Measurements from ENCODE around the gene ATF7IP2.
"Not testable (repeated sequence)": the region's sequence is repeated elsewhere in the genome, so short reads cannot be mapped to it uniquely, and the experiment has no call there.

ATF7IP2 gene, protein sequence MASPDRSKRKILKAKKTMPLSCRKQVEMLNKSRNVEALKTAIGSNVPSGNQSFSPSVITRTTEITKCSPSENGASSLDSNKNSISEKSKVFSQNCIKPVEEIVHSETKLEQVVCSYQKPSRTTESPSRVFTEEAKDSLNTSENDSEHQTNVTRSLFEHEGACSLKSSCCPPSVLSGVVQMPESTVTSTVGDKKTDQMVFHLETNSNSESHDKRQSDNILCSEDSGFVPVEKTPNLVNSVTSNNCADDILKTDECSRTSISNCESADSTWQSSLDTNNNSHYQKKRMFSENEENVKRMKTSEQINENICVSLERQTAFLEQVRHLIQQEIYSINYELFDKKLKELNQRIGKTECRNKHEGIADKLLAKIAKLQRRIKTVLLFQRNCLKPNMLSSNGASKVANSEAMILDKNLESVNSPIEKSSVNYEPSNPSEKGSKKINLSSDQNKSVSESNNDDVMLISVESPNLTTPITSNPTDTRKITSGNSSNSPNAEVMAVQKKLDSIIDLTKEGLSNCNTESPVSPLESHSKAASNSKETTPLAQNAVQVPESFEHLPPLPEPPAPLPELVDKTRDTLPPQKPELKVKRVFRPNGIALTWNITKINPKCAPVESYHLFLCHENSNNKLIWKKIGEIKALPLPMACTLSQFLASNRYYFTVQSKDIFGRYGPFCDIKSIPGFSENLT

DNA sequence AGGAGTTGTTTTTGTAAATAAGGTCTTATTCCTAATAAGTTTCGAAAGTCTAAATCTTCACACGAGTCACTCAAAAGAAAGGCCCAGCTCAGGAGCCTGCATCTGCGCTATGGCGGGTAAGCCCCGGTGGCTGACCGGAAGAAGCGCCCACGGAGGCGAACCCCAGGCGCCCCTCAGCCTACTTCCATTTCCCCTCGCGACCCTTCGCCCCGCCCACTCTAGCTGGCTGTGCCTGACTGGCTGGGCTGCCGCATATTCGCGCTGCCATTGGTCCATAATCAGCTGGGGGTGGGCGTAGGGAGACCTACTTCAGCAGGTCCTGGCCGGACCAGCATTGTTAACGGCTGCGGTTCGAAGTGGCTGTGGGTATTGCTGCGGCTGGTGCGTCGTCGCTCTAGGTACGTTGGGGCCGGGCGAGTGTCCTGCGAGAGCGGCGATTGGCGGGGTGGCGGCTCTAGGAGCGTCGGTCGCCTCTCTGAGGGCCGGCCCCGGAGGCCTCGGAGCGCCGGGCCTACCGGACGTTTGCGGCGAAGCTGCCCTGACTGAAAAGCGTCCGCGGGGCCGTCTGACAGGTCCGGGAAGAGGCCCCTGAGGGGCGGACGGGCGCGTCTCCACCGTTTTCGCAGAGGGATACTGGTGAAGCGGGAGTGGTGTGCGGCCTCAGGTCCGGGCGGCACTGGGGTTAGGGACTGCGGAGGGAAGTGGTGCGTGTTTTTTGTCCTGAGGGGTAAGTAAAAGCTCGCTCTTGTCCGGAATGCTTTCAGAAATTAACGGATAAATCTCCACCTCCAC, at the start of gene ATF7IP2:
TSS of gene ATF7IP2 (plus strand) at position 337 of the 792 bp plus-strand sequence. CDS start 44,560 bp downstream, outside the sequence.
- peak; percentile 23 for DNase-seq

DNA sequence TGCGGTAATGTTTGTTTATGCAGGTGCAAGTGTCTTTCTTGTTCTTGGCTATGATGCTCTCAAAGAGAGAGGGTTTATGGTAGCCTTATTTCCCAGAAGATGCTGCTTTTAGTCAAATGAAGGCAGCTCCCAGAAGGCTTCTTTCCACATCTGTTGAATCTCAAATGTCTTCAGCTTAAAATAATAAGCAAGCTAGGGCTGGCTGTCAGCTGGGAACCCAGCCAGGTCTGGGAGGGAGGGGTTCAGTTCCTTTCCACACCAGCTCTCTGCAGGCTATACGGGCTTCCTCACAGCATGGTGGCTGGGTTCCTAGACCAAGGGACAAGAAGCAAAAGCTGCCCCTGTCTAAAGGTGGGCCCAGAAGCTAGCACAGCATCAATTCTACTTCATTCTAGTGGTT, 47.4 kb upstream of the ATF7IP2 start:
- no peak for DNase-seq

DNA sequence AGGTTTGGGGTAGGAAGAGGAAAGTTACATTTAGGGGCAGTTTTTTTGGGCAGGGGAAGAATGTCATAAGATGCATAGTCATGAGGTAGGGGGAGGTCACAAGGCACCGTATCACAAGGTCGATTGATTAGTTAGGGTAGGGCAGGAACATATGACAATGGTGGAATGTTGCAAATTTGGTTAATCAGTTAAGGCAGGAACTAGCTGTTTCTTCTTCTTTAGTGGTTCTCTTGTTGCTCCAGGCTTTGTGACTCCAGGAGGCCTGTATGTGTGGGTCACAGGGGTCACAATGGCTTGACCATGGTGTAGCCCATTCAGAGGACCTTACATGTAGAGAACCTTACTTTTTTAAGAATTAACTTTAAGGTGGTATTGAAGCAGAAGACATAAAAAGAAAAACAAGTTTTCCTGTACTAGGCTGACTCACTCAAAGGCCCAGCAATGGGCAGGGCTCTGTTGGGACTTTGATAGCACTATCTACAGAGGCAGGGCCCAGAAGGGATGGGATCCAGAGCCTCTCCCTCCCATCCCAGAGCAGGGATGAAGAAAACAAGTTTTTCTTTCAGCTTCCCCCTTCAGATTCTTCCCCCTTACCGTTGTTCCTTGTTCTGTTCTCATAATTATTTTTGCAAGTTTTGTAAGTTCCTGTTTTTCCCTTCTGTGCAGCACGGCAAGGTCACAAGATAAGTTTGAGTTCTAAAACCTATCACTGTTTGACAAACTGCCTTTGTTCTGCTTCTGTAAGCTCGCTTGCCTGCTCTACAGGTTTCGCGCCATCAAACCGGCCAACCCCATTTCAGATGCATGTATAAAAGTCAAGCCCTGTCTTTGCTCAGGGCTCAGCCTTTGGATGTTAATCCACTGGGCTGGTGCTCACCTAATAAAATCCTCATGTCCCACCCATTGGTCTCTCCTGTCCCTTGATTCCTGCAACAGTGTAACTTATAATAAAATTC, 45.8 kb upstream of the ATF7IP2 start:
- DNase-seq = no peak

DNA sequence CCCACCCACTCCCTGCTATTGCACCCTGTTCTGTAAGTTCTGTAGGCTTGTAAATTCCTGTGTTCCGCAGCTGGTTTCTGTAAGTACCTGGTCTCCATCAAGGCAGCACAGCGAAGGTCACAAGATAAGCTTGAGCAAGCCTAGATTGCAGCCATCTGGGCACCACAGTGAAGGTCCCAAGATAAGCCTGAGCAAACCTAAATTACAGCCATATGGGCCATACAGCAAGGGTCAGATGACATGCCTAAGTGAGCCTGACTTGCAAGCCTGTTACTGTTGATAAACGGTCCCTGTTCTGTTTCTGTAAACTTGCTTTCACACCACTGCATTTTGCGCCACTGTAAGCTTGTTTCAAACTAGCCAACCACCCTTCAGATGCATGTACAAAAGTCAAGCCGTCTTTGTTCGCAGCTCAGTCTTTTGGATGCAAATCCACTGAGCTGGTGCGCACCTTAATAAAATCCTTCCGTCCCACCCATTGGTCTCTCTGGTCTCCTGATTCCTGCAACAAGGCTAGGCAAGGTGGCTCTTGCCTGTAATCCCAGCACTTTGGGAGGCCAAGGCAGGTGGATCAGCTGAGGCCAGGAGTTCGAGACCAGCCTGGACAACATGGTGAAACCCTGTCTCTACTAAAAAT, 42.6 kb upstream of the ATF7IP2 start:
- DNase-seq = no peak

- not testable (repeated sequence) for DNase-seq
Measured at GRCh38 chr16:10344699-10345098, 41.2 kb upstream of the ATF7IP2 start.

DNA sequence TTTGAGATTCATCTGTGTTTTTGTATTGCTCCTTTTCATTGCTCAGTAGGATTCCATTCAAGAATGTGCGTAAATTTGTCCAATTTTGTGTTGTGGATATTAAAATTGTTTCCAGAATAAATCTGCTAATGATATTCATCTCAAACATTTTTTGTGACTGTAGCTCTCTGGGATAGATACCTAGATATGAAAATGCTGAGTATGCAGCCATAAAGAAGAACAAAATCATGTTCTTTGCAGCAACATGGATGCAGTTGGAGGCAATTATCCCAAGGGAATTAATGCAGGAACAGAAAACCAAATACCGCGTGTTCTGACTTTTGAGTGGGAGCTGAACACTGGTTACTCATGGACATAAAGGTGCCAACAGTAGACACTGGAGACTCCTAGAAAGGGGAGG, 40.2 kb upstream of the ATF7IP2 start:
- DNase-seq = no peak

DNA sequence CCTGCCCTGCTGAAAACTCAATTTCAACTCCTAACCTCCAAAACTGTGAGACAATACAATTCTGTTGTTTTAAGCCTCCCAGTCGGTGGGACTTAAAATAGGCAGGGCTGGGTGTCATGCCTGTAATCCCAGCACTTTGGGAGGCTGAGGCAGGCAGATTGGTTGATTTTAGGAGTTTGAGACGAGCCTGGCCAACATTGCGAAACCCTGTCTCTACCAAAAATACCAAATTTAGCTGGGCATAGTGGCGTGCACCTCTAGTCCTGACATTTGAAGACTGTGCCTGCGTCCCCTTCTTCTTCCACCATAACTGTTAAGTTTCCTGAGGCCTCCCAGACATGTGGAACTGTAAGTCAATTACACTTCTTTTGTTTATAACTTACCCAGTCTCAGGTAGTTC, 36.0 kb upstream of the ATF7IP2 start:
- DNase-seq = no peak

DNA sequence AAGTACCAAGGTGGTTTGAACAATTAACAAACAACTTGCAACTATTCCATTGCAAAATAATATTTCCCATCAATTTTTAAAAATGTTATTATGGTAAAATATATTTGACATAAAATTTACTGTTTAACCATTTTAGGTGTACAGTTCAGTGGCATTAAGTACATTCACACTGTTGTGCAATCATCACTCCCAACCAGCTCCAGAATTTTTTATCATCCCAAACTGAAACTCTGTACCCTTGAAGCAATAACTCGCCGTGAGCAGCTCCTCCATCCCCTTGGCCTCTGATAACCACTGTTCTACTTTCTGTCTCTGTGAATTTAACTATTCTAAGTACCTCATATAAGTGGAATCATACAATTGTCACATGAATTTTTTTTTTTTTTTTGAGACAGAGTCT, 33.6 kb upstream of the ATF7IP2 start:
- no peak for DNase-seq

DNA sequence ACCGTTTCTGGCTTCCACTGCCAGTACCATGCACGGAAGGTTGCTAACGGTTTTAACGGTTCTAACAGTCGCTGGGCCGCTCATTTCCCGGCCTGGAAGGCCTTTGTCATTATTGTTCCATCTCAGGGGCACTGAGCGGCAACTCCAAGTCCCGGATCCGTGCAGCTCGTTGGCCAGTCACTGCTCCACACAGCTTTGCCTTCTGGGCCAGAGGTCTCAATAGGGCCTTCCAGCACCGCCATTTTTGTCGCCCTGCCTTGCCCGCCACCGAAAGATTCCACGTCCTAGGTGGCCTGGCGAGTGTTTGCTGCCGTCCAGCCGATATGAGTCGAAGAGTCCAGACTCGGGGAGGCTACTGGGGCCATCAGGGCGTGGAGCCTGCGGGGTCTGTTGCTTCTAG, 30.3 kb upstream of the ATF7IP2 start:
- DNase-seq = no peak

- no peak for DNase-seq
Measured at GRCh38 chr16:10356870-10357842, 28.7 kb upstream of the ATF7IP2 start.

DNA sequence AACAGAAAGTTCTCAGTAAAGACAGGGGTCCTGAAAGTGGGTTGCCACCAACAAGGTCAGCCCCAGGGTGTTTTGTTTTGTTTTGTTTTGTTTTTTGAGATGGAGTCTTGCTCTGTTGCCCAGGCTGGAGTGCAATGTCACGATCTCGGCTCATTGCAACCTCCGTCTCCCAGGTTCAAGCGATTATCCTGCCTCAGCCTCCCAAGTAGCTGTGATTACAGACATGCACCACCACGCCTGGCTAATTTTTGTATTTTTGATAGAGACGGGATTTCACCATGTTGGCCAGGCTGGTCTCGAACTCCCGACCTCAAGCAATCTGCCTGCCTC, 24.1 kb upstream of the ATF7IP2 start:
- DNase-seq = not testable (repeated sequence)

- no peak for DNase-seq
Measured at GRCh38 chr16:10362077-10362863, 23.6 kb upstream of the ATF7IP2 start.

GRCh38 chr16:10362864-10363197, 23.0 kb upstream of the ATF7IP2 start:
- not testable (repeated sequence) for DNase-seq

- DNase-seq = not testable (repeated sequence)
Measured at GRCh38 chr16:10366619-10367018, 19.2 kb upstream of the ATF7IP2 start.

- DNase-seq = no peak
Measured at GRCh38 chr16:10367616-10368188, 18.2 kb upstream of the ATF7IP2 start.

DNA sequence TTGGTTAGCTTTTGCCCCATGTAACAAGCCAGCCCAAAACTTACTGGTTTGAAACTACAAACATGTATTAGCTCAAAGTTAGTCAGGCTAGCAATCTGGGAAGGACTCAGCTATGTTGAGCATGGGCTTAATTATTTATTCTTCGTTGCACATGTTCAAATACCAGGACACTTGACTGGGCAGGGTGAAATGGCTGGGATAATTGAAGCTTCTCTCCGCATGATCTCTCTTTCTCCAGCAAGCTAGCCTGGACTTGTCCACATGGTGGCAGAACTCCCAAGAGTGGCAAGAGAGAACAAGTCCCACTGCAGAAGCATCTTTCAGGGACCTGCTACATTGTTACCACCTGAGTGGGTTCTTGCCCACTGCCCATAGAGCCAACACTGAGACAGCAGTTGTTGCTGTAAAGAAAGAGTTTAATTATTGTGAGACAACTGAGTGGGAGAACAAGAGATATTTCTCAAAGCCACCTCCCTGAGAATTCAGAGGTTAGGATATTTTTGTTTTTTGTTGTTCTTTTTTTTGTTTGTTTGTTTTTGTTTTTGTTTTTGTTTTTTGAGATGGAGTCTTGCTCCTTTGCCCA, 16.8 kb upstream of the ATF7IP2 start:
- no peak for DNase-seq

- DNase-seq = no peak
Measured at GRCh38 chr16:10370096-10370726, 15.7 kb upstream of the ATF7IP2 start.

DNA sequence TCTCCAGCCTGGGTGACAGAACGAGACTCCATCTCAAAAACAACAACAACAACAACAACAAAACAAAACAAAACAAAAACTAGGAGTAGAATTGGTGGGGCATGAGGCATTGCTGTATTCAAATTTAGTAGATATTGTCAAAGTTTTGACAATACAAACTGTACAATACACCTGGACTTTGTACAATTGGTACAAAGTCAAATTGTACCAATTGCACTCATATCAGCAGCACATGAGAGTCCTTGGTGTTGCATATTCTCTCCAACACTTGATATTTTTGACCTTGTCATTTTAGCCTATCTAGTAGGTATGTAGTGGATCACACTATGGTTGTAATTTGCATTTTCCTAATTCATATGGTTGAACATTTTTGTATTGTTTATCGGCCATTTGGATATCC, 14.3 kb upstream of the ATF7IP2 start:
- no peak for DNase-seq

DNA sequence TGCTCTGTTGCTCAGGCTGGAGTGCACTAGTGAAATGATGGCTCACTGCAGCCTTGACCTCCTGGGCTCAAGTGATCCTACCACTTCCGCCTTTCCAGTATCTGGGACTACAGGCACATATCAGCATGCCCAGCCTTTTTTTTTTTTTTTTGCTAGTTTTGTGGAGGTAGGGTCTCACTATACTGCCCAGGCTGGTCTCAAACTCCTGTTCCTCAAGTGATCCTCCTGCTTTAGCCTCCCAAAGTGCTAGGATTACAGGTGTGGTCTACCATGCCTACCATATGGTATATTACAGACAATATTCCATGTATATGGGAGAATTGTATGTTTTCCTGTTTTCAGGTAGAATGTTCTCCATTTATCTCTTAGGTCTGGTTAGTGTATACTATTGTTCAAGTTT, 12.3 kb upstream of the ATF7IP2 start:
- DNase-seq = no peak

Data from NCI-H510A treated with DMSO at 0.1 percent for 48 hours (cell line).